Retinal pigment epithelial cell (primary cell): ENCODE data around the gene SERPIND1.

ENCODE experiments used
- DNase-seq: peaks from one replicate; pipeline ENCODE4 v3.0.0-alpha.2; 2010; ENCODE audit warnings: low read depth
- H3K4me3 ChIP-seq: 2 replicates; pipeline ENCODE4 v1.5.1; 2011; ENCODE audit warnings: mild to moderate bottlenecking, low read length, control low read depth, moderate library complexity
- TF ChIP-seq, protein P1 (sequence below): conservative IDR thresholded peaks from 2 replicates; pipeline ENCODE4 v1.5.1; 2011; ENCODE audit warnings: low read depth, low read length, control low read depth, inconsistent platforms

The SERPIND1 gene

DNA sequence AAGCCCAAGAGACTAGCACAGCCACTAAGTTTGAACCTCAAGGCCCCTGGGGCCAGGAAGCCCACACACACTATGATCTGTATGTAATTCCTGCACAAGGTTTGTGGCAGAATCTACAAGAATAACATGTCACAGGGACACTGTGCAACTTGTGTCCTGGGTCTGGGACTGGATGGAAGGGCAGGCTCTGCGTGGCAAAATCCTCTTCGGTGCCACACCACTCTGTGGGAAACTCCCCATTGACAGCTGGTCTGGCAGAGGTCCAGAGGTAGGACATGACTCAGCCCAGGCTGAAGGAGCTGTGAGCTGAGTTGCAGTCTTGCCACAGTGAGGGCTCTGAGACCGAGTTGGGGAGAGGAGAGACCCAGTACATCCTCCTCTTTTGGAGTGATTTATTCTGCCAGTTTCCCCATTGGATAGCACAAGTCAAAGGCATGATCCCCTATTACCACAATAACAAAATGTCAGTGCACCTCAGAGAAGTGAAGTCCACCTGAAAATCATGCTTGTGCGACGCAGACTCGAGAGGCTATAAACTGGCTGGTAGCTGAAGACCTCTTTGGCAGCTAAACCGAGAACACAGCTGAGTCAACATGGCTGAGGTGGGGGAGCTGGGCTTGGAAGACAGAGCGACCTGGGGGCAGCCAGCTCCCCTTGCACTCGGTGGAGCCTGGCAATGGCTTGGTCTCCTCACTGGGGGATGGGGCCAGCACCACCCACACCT is 23.3 kb upstream of the SERPIND1 start:
- TF ChIP-seq, protein P1, sequence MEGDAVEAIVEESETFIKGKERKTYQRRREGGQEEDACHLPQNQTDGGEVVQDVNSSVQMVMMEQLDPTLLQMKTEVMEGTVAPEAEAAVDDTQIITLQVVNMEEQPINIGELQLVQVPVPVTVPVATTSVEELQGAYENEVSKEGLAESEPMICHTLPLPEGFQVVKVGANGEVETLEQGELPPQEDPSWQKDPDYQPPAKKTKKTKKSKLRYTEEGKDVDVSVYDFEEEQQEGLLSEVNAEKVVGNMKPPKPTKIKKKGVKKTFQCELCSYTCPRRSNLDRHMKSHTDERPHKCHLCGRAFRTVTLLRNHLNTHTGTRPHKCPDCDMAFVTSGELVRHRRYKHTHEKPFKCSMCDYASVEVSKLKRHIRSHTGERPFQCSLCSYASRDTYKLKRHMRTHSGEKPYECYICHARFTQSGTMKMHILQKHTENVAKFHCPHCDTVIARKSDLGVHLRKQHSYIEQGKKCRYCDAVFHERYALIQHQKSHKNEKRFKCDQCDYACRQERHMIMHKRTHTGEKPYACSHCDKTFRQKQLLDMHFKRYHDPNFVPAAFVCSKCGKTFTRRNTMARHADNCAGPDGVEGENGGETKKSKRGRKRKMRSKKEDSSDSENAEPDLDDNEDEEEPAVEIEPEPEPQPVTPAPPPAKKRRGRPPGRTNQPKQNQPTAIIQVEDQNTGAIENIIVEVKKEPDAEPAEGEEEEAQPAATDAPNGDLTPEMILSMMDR, result no peak
- no peak overlapping the region for H3K4me3 ChIP-seq
- peak; percentile 22 for DNase-seq

DNA sequence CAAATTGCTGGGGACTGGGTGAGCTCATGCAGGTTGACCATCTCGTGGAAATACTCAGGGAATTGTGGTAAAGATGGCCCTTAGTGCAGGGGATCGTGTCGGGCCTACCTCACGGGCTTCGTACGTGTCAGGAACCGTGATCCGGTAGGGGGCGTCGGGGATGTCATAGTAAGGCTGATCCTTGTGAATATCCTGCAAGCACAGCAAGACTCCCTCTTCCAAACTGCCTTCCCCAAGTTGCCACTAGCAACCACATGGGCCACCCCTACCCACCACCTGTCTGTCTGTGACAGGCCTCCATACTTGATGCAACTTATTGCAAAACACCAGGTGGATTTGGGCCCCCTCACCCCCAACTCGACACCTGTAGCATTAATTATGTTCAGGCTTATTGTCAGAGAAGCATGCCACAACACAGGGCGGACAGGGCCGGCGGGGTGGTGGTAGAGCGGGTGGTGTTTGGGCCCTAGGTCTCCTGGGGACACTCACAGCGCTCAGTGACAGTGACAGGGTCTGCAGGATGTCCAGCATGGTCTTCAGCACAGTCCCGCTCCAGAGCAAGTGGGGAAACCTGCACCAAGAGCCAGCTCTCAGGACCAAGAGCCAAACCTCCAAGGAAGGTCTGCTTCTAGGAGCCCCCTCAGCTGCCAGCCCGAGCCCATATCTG is 22.6 kb upstream of the SERPIND1 start:
- no peak overlapping the region for H3K4me3 ChIP-seq
- no peak for DNase-seq
- TF ChIP-seq, protein P1, result peak; percentile 16

DNA sequence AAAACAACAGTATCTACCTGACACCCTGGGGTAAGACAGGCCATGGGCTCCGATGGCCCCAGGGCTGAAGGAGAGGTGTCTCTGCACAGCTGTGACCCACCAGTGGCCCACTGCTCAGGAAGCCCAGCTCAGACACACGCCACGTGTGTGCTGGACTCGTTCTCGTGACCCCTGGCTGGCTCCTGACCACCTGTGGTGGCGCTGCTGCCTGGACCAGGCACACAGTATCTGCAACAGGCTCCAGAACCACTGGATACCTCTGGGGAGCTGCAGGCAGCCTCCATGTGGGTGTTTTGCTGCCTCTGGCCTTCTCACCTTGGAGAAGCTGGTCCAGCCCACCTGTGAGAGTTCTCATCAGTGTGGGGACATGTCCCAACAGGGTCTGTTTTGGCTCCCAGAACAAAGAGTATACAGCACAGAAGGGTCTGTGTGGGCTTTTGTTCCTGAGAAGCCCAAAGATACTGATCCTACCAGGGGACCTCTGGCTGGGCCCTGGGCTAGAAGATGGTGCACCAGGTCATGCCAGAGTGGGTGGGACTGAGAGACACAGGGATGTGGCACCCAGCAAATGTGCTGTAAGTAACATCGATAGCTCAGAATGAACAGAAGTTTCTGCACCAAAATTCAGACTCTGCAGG is 21.7 kb upstream of the SERPIND1 start:
- TF ChIP-seq, protein P1, result no peak
- no peak overlapping the region for H3K4me3 ChIP-seq
- no peak for DNase-seq

DNA sequence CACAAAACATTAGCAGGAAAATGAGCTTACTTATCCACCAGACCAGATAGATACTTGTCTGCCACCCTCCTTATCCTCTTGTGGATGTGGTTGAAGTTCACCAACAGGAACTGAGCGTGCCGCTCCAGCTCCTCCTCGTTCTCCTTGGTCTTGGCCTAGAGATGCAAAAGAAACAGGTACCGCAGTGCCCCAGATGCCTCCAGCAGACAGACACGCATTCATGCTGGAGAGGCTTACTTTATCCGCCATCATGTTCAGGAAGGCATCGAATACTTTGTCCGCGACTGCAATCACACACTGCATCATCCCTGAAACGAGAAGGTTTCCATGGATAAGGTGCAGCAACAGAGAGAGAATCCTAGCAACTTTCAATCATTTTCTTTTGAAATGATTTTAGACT is 21.0 kb upstream of the SERPIND1 start:
- TF ChIP-seq, protein P1, result no peak
- no peak overlapping the region for H3K4me3 ChIP-seq
- no peak for DNase-seq

DNA sequence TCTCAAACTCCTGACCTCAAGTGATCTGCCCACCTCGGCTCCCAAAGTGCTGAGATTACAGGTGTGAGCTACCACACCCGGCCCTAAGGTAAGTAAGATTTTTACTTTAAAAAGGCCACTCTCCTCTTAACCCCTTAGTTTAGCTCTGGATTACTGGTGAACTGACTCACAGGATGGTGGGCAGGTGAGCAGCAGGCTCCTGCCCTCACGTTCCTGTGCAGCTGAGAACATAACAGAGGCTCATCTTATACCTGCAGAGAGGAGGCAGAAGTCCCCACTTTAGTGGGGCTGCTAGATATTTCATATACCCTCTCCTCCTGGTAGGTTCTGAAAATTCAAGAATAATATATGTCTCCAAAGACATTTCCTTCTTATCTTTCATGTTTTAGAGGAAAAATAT is 17.1 kb upstream of the SERPIND1 start:
- DNase-seq, result no peak
- TF ChIP-seq, protein P1, result no peak
- H3K4me3 ChIP-seq, result no peak overlapping the region

DNA sequence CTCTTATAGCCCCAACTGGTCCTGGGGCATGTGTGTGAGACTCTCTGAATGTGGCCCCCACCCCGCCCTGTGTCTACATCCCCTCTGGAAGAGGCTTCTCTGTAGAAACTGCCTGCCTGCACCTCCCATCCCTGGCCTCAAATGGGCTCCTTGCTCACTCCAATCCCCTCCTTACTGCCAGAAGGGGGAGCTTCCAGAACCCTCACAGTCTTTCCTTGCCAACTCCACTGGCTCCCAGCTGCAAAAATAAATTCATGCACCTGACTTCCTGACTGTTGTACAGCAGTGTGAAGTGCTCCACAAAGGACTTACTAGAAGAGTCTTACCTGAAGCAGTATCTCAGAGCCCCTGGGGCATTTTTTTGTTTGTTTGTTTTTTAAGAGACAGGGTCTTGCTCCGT is 15.2 kb upstream of the SERPIND1 start:
- DNase-seq, result no peak
- TF ChIP-seq, protein P1, result no peak
- H3K4me3 ChIP-seq, result no peak overlapping the region
